Hepatocyte (in vitro differentiated cells): ENCODE measurements around the gene SCO1.

Experiments
- EZH2 ChIP-seq: fragments of 200-600 bp; sonication (generic); IDR thresholded peaks from 2 replicates; pipeline ENCODE4 v1.6.1; 2016; ENCODE audit warnings: antibody characterized with exemption, mild to moderate bottlenecking, borderline replicate concordance
- TF ChIP-seq, protein P1 (sequence below): fragments of 200-600 bp; sonication (generic); IDR thresholded peaks from 2 replicates; pipeline ENCODE4 v1.5.1; 2016; ENCODE audit warnings: antibody characterized with exemption, mild to moderate bottlenecking; ENCODE audit not compliant: poor library complexity

DNA sequence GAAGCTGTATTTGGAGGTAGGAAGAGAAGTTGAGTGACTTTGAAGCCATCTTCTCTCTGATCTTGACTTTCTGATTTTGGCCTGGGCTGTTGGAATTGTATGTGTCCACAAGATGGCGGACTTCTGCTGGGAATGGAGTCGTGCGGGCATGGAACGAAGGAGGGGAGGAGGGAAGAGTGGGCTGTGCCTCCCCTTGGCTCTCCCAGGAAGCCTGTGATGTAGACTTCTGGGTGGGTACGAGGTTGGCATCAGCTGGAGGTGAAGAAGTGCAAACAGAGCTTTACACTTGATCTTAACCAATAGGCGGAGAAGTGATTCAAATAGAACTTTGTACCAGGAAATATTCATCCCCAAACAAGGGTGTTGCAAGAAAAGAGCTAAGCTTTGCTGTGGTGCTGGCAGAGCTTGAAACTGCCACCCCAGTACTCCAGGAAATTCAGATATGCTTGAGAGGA lies 39.9 kb upstream of the SCO1 start:
- TF ChIP-seq, protein P1, sequence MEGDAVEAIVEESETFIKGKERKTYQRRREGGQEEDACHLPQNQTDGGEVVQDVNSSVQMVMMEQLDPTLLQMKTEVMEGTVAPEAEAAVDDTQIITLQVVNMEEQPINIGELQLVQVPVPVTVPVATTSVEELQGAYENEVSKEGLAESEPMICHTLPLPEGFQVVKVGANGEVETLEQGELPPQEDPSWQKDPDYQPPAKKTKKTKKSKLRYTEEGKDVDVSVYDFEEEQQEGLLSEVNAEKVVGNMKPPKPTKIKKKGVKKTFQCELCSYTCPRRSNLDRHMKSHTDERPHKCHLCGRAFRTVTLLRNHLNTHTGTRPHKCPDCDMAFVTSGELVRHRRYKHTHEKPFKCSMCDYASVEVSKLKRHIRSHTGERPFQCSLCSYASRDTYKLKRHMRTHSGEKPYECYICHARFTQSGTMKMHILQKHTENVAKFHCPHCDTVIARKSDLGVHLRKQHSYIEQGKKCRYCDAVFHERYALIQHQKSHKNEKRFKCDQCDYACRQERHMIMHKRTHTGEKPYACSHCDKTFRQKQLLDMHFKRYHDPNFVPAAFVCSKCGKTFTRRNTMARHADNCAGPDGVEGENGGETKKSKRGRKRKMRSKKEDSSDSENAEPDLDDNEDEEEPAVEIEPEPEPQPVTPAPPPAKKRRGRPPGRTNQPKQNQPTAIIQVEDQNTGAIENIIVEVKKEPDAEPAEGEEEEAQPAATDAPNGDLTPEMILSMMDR, result peak; percentile 87
- TF ChIP-seq EZH2, result no peak
